IPS-20b (cell line): Measurements from ENCODE around the gene FSTL4.
"Not testable (repeated sequence)": the region's sequence is repeated elsewhere in the genome, so short reads cannot be mapped to it uniquely, and the experiment has no call there.

Experiments
- H3K27ac ChIP-seq: one replicate; pipeline ENCODE4 v1.5.1; 2013; ENCODE audit warnings: low read length
- H3K27me3 ChIP-seq: 2 replicates; pipeline ENCODE4 v1.6.1; 2013; ENCODE audit warnings: mild to moderate bottlenecking, low read length, inconsistent platforms; ENCODE audit not compliant: insufficient read depth
- H3K36me3 ChIP-seq: 2 replicates; pipeline ENCODE4 v1.6.1; 2013; ENCODE audit warnings: low read depth, mild to moderate bottlenecking, inconsistent platforms, low read length, moderate library complexity; ENCODE audit not compliant: insufficient read depth
- H3K4me1 ChIP-seq: 2 replicates; pipeline ENCODE4 v1.6.1; 2013; ENCODE audit warnings: mild to moderate bottlenecking, control low read depth, inconsistent platforms, low read length, moderate library complexity; ENCODE audit not compliant: insufficient read depth
- H3K4me3 ChIP-seq: 2 replicates; pipeline ENCODE4 v1.5.1; 2013; ENCODE audit warnings: mild to moderate bottlenecking, low read length, inconsistent platforms
- H3K9ac ChIP-seq: 2 replicates; pipeline ENCODE4 v1.6.1; 2013; ENCODE audit warnings: low read depth, mild to moderate bottlenecking, inconsistent platforms, low read length, moderate library complexity
- H3K9me3 ChIP-seq: 2 replicates; pipeline ENCODE4 v1.6.1; 2013; ENCODE audit warnings: mild to moderate bottlenecking, low read depth, low read length, inconsistent platforms; ENCODE audit not compliant: insufficient read depth

The FSTL4 gene

GRCh38 chr5:133199417-133200178, 412.7 kb downstream of the FSTL4 start:
- no peak overlapping the region for H3K27ac ChIP-seq
- no peak overlapping the region for H3K4me3 ChIP-seq
- H3K36me3 ChIP-seq: no peaks in the 10 kb centered on the region
- no peak overlapping the region for H3K9ac ChIP-seq
- 0 out of 2 replicates have a peak, but pooled peaks cover 4% of the 10 kb centered on the region for H3K4me1 ChIP-seq
- no peaks in the 10 kb centered on the region for H3K27me3 ChIP-seq
- H3K9me3 ChIP-seq: no peaks in the 10 kb centered on the region

GRCh38 chr5:133198511-133198910, 413.8 kb downstream of the FSTL4 start:
- no peak overlapping the region for H3K4me3 ChIP-seq
- no peaks in the 10 kb centered on the region for H3K9me3 ChIP-seq
- 0 out of 2 replicates have a peak, but pooled peaks cover 4% of the 10 kb centered on the region for H3K4me1 ChIP-seq
- no peak overlapping the region for H3K27ac ChIP-seq
- H3K9ac ChIP-seq: no peak overlapping the region
- no peaks in the 10 kb centered on the region for H3K36me3 ChIP-seq
- no peaks in the 10 kb centered on the region for H3K27me3 ChIP-seq

GRCh38 chr5:133196441-133197085, 415.8 kb downstream of the FSTL4 start:
- Histone ChIP-seq H3K4me1 (0 out of 2 replicates have a peak, but pooled peaks cover 4% of the 10 kb centered on the region), H3K27ac (no peak overlapping the region), H3K9ac (no peak overlapping the region), H3K36me3 (no peaks in the 10 kb centered on the region), H3K4me3 (no peak overlapping the region), H3K9me3 (no peaks in the 10 kb centered on the region), H3K27me3 (no peaks in the 10 kb centered on the region)

DNA sequence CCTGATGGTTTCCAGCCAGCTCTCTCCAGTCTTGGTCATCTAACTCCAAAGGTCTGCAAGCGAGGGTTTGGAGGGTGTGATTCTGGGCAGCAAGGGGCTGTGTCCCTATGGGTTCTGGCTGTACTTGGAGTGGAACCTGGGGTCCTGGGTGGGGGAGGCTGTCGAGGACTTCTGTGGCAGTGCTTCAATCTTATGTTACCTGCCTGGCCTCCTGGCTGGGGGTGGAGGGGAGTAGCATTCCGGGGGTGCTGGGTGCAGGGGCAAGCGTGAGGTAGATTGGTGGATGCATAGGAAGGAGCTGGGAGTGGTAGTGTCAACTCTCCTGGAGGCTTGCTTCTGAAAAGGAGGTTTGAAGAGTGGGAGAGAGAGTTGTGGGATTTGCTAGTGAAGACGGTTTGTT, 417.1 kb downstream of the FSTL4 start:
- no peaks in the 10 kb centered on the region for H3K27me3 ChIP-seq
- H3K4me1 ChIP-seq: 0 out of 2 replicates have a peak, but pooled peaks cover 4% of the 10 kb centered on the region
- no peak overlapping the region for H3K9ac ChIP-seq
- no peak overlapping the region for H3K27ac ChIP-seq
- no peak overlapping the region for H3K4me3 ChIP-seq
- H3K36me3 ChIP-seq: no peaks in the 10 kb centered on the region
- no peaks in the 10 kb centered on the region for H3K9me3 ChIP-seq

GRCh38 chr5:133193794-133194193, 418.5 kb downstream of the FSTL4 start:
- no peaks in the 10 kb centered on the region for H3K27me3 ChIP-seq
- H3K9ac ChIP-seq: no peak overlapping the region
- no peaks in the 10 kb centered on the region for H3K9me3 ChIP-seq

DNA sequence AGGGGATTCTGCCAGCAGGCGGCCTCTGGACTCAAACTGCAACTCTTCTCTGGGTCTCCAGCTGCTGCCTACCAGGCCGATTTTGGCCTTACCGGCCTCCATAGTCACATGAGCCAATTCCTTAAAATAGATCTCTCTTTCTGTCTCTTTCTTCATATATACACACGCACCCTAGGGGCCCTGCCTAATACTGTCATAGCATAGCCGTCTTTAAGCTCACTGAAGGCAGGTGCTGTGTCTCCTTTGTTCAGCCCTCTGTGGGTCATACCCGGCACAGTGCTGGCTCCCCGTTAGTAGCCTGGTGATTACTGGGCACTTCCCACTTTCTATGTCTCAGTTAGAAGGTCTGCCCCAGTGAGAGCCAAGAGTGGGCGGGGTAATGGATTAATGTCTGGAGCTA, 419.6 kb downstream of the FSTL4 start:
- Histone ChIP-seq H3K36me3 (no peaks in the 10 kb centered on the region), H3K4me3 (no peak overlapping the region)

More at GRCh38 chr5:133193794-133194193, 418.5 kb downstream of the FSTL4 start:
- Histone ChIP-seq H3K4me1 (0 out of 2 replicates have a peak, but pooled peaks cover 4% of the 10 kb centered on the region), H3K36me3 (no peaks in the 10 kb centered on the region), H3K27ac (no peak overlapping the region), H3K4me3 (no peak overlapping the region)

GRCh38 chr5:133189881-133190280, 422.5 kb downstream of the FSTL4 start:
- no peaks in the 10 kb centered on the region for H3K36me3 ChIP-seq
- H3K27ac ChIP-seq: no peak overlapping the region
- H3K9me3 ChIP-seq: no peaks in the 10 kb centered on the region
- H3K4me3 ChIP-seq: no peak overlapping the region
- no peaks in the 10 kb centered on the region for H3K4me1 ChIP-seq
- no peak overlapping the region for H3K9ac ChIP-seq
- no peaks in the 10 kb centered on the region for H3K27me3 ChIP-seq

More for the DNA sequence above, 419.6 kb downstream of the FSTL4 start:
- Histone ChIP-seq H3K9ac (no peak overlapping the region), H3K4me1 (0 out of 2 replicates have a peak, but pooled peaks cover 4% of the 10 kb centered on the region), H3K27me3 (no peaks in the 10 kb centered on the region), H3K9me3 (no peaks in the 10 kb centered on the region), H3K27ac (no peak overlapping the region)

- Histone ChIP-seq H3K27me3 (no peaks in the 10 kb centered on the region), H3K27ac (no peak overlapping the region), H3K4me1 (no peaks in the 10 kb centered on the region), H3K9me3 (no peaks in the 10 kb centered on the region), H3K36me3 (no peaks in the 10 kb centered on the region), H3K9ac (no peak overlapping the region), H3K4me3 (no peak overlapping the region)
Observed at GRCh38 chr5:133179405-133179804, 432.9 kb downstream of the FSTL4 start.

- not testable (repeated sequence) for H3K27me3 ChIP-seq, H3K9ac ChIP-seq, H3K4me1 ChIP-seq, H3K9me3 ChIP-seq, H3K4me3 ChIP-seq, H3K27ac ChIP-seq, H3K36me3 ChIP-seq
Observed at GRCh38 chr5:133170756-133171387, 441.5 kb downstream of the FSTL4 start.

DNA sequence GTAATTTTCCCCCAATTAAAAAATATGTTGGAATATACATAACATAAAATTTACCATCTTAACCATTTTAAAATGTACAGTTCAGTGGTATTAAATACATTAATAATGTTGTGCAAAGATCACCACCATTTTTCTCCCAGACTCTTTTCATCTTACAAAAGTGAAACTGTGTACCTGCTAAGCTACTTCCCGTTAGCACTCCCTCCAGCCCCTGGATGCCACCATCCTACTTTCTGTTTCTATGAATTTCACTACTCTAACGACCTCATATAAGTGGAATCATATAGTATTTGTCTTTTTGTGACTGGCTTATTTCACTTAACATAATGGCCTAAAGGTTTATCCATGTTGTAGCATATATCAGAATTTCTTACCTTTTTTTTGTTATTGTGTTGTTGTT, 447.6 kb downstream of the FSTL4 start:
- Histone ChIP-seq H3K4me1 (no peaks in the 10 kb centered on the region), H3K27me3 (no peaks in the 10 kb centered on the region), H3K27ac (no peak overlapping the region), H3K9ac (no peak overlapping the region), H3K4me3 (no peak overlapping the region), H3K9me3 (no peaks in the 10 kb centered on the region), H3K36me3 (no peaks in the 10 kb centered on the region)

- H3K36me3 ChIP-seq: no peaks in the 10 kb centered on the region
- no peak overlapping the region for H3K4me3 ChIP-seq
- no peak overlapping the region for H3K27ac ChIP-seq
- no peaks in the 10 kb centered on the region for H3K27me3 ChIP-seq
- no peaks in the 10 kb centered on the region for H3K4me1 ChIP-seq
- H3K9ac ChIP-seq: no peak overlapping the region
- no peaks in the 10 kb centered on the region for H3K9me3 ChIP-seq
Observed at GRCh38 chr5:133163839-133164238, 448.5 kb downstream of the FSTL4 start.
